Activated CD4-positive, alpha-beta T cell treated with anti-CD3 and anti-CD28 coated beads, Interleukin-2, amount 50 U/mL, for 1 hour (primary cell): Measurements from ENCODE around the gene P3R3URF.

Experiments
- DNase-seq: peaks from one replicate; pipeline ENCODE4 v3.0.0-alpha.2; 2020

Gene P3R3URF

GRCh38 chr1:46193984-46194570, 17.8 kb upstream of the P3R3URF start:
- DNase-seq: no peak

- DNase-seq: no peak
Measured at GRCh38 chr1:46193285-46193684, 17.0 kb upstream of the P3R3URF start.

GRCh38 chr1:46192171-46192570, 15.9 kb upstream of the P3R3URF start:
- DNase-seq: no peak

- no peak for DNase-seq
Measured at GRCh38 chr1:46191033-46191701, 14.9 kb upstream of the P3R3URF start.

GRCh38 chr1:46190539-46190938, 14.3 kb upstream of the P3R3URF start:
- DNase-seq: no peak

- no peak for DNase-seq
Measured at GRCh38 chr1:46188295-46189030, 12.2 kb upstream of the P3R3URF start.

- no peak for DNase-seq
Measured at GRCh38 chr1:46187106-46187869, 11.0 kb upstream of the P3R3URF start.

GRCh38 chr1:46186076-46186475, 9.8 kb upstream of the P3R3URF start:
- DNase-seq: no peak

GRCh38 chr1:46184920-46185658, 8.8 kb upstream of the P3R3URF start:
- no peak for DNase-seq

- DNase-seq: no peak
Measured at GRCh38 chr1:46183926-46184557, 7.8 kb upstream of the P3R3URF start.

GRCh38 chr1:46183079-46183847, 7.0 kb upstream of the P3R3URF start:
- DNase-seq: no peak

- no peak for DNase-seq
Measured at GRCh38 chr1:46181343-46182260, 5.3 kb upstream of the P3R3URF start.

GRCh38 chr1:46180082-46180616, 3.9 kb upstream of the P3R3URF start:
- DNase-seq: no peak

GRCh38 chr1:46179138-46180081, 3.1 kb upstream of the P3R3URF start:
- DNase-seq: peak; percentile 61

GRCh38 chr1:46175243-46175642, 1.0 kb downstream of the P3R3URF start:
- no peak for DNase-seq

- DNase-seq: no peak
Measured at GRCh38 chr1:46174448-46175231, 1.6 kb downstream of the P3R3URF start, which contains the start of gene TSPAN1. Gene TSPAN1 (plus strand): TSS chr1:46175087. CDS start chr1:46181108, 6,021 bp downstream.

- DNase-seq: no peak
Measured at GRCh38 chr1:46173361-46173856, 2.9 kb downstream of the P3R3URF start.

GRCh38 chr1:46172321-46172720, 4.0 kb downstream of the P3R3URF start:
- no peak for DNase-seq
